Stimulated activated CD8-positive, alpha-beta memory T cell treated with anti-CD3 and anti-CD28 coated beads, Interleukin-4, amount 100 ng/mL, for 4 hours (primary cell): ENCODE data around the gene ALCAM.

Experiments used
- DNase-seq, 2 donors: peaks; one replicate each; pipeline ENCODE4 v3.0.0-alpha.2; 2020; ENCODE audit warnings: low read depth in 2 of 2, low spot score in 1 of 2

The ALCAM gene

GRCh38 chr3:105356396-105356795 is 10.3 kb upstream of the ALCAM start:
- DNase-seq: no peak

DNA sequence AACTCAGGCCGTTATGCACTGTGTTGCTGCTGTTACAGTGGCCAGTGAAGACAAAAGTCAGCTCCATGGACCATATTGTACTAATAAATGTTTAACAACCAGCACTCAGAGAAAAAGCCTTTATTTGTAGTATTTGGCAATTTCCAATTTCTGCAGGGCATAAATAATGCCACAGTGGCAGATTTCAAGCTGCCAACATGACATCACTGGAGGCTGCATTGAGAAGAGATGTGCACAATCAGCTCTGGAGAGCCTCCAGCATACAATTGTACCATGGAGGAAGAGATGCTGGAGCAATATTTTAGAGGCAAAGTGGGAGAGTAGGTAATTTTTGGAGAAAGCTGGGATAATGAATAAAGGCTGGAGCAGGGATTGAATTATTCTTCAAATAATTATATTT is 9.7 kb upstream of the ALCAM start:
- DNase-seq: no peak

DNA sequence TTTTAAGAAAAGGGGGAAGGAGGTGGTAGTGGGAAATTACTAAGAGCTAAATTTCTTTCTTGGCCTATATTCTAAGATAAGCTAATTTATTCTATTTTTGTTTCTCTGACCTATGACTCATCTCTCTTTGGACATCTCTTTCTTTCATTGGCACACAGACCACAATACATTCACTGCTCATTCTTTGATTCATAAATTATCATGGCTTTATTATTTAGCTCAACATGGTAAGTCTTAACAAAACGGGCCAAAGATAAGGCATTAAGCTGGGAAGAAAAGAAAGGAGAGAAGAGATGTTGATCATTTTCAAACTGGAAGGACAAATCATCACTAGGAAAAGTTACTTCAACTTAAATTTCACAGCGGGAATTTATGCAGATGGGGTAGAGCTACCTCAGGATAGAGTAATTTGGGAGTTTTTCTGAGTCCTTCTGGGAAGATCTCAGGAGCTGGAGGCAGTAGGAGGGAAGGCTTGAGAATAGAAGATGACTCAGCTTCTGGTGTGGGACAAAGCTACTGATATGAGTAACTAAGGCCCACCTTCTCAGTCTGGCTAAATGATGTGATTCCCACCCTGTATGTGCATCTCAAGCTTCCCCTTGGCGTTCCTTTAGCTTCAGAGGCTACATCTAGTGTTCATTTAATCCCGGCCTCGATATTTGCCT is 7.5 kb upstream of the ALCAM start:
- no peak for DNase-seq

- no peak for DNase-seq
These were observed 6.7 kb upstream of the ALCAM start for GRCh38 chr3:105360003-105360402.

DNA sequence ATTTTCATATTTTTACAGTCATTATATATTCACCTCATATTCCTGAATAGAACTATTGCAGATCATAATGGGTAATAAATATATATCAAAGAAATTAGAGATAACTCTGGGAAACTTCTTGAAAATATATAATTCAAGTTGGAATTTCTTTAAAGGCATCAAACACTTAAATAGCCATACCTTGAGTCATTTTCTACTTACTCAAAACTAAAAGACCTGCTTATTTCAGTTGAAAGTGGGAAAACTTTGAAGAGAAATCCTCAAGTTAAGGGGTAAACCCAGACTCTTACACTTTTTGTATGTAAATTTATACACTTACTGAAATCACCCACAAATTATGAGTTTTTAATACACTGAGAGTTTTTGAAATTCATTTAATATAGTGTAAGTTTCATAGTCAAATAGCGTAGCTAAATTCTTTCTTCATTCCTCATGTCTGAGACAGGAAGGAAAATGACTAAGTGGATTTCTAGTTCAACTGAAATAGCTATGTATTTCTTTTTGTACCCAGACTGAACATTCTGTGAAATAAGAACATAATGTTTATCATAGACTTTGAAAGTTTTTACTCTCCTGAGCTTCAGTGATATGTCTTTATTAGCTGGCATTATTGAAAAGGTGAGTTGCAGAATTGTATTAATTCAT is 4.6 kb upstream of the ALCAM start:
- DNase-seq: no peak

GRCh38 chr3:105364128-105364527 is 2.6 kb upstream of the ALCAM start:
- no peak for DNase-seq

- DNase-seq: no peak
These were observed 1.7 kb upstream of the ALCAM start for GRCh38 chr3:105365081-105365390.

DNA sequence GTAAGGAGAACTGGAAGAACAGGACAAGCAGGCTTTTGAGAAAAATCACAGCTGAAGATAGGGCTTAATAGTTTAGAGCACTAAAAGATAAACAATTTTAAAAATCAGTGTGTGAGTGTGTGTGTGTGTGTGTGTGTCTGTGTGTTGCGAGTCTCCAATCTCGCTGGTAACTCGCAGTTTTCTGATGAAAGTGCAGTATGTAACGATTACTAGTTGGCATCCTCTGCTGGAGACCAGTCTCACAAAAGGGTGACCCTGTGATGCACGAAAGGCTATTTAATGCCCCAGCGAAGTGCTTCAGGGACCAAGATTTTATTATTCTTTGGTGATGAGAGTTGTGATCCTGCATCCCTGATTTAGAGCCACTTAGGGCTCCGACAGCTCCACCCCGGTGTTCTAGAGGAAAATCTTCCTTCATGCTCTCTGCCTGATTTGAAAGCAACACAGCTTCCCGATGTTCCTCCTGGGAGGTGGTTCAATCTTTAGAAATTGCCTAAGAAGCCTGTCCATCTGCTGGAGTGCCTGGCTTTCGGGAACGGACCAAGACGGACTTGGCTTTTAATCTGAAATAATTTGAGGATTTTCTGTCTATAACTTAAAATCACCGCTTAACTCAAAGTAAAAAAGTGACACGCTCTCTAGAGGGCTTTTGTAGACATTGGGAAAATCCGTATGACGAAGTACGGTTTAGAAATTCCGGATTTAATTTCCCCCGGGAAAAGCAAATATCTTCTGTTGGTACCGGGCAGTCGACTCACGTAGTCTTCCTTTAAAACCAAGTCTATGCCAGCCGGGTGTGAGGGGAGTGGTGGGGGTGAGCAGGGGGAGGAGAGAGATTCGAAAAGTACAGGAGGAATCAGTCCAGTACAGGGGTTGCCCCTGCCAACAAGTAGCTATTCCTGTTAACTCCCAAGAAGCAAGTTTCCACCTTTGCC is 1.1 kb upstream of the ALCAM start:
- no peak for DNase-seq

DNA sequence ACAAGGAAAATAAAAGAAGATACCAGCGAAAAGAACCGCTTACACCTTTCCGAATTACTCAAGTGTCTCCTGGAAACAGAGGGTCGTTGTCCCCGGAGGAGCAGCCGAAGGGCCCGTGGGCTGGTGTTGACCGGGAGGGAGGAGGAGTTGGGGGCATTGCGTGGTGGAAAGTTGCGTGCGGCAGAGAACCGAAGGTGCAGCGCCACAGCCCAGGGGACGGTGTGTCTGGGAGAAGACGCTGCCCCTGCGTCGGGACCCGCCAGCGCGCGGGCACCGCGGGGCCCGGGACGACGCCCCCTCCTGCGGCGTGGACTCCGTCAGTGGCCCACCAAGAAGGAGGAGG is 325 bp downstream of the ALCAM start:
- peak in 1 of 2 donors; percentile 9 for DNase-seq

DNA sequence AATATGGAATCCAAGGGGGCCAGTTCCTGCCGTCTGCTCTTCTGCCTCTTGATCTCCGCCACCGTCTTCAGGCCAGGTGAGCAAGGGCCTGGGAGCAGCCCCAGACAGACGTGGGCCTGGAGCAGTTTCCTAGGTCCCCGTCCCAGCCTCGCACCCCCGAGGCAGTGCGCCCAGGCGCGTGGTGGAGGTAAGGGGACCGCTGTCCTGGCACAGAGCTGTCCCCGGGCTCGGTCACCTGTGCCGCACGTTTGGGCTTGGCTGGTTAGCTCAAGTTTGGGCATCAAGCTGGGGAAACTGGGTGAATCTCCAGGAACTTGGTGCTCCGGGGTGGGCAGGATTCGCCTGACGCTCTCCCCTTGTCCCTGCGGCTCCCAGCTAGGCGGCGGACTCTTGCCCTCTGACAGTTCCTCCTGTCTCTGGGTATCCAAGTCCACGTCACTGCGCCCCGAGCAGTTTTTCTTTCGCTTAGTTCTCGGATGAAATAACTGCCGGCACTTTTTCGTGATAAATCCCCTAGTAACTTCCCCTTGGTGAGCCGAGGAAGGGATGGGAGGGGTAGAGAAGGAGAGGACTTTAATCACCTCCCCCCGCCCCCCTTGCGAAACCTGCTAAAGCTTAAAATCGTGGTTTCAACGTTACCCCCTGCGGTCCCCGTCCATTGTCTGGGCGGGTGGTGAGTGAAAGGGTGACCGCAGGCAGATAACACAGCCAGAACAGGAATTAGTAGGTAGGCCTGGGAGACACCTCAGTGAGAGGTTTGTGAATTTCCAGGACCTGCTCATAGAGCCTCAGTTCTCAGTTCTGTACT is 901 bp downstream of the ALCAM start:
- DNase-seq: peak; percentile 29 to 37

DNA sequence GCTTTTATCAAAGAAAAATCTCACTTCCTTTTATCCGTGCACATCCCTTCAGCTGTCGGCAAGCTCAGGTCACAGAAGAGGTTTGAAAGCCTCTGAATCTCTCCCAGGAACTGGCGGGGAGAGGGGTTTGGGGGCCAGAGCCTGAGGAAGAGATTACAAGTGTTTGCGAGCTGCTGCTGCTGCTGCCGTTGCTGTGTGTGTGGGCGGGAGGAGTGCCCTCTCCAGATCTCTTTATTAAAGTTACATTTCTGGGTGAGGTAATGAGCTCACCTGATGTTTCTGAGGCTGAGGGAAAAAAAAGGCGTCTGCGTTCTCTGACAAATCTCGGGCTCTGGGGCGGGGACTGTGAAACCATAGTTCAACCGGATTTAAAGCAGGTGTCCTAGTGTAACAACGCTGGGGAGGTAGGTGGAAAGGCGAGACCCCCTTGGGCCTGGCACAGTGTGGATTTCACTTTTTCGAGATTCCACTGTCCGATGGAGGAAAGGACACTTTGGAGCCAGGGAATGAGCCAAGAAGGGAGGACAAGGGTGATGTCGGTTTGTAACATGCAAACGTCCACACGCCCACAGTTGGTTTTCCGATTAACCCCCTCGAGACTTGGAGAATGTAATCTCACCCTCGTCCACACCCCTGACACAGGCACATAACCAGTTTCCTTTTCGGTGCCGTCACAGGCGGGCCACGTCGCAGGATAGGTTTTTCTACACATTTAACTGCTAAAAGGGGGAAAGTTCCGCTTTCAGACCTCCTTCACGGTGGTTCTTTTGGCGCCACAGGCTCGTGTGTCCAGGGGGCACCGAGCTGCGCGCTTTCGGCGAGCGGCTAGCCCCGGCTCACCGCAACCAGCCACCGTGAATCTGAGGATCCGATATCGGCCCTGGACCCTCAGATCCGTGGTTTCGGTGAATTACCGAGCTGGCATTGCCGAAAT is 2.1 kb downstream of the ALCAM start:
- DNase-seq: peak; percentile 43 to 47

DNA sequence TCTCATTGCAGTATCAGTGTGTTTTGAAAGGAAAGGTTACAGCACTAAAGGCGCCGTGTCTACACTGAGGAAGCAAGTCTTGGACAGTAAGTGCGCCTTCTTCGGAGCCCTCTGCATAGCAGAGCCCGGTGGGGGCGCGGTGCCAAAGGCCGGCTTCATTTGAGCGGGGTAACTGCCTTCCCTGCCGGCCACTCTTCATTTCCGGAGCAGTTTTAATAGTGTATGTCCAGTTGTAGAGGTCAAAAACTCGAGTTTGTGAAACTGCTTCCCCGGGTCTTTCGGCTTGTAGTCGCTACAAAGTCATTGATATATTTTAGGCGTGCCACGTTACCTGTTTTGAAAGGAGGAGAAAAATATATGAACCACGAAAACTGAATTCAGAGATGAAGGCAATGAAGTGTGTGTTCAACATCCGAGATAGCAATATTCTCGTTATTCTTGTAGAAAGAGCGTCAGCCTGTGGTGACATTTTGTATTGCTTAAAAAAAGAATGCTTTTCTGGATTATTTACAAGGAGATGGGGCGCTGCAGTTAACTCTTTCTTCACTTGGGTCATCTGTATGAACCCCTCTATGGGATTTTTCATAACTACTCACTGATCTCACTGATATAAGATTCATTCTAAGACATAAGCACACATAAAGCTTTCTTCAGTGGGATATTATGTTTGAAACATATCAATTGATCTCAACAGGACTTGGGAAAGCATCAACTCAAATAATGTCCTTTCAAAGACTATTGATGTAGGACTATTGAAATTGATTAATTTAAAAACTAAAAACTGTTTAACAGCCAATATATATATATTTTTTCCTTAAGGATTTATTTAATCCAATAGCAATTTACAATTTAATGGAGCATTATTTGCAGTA is 3.0 kb downstream of the ALCAM start:
- no peak for DNase-seq

GRCh38 chr3:105373383-105373782 is 6.7 kb downstream of the ALCAM start:
- no peak for DNase-seq

DNA sequence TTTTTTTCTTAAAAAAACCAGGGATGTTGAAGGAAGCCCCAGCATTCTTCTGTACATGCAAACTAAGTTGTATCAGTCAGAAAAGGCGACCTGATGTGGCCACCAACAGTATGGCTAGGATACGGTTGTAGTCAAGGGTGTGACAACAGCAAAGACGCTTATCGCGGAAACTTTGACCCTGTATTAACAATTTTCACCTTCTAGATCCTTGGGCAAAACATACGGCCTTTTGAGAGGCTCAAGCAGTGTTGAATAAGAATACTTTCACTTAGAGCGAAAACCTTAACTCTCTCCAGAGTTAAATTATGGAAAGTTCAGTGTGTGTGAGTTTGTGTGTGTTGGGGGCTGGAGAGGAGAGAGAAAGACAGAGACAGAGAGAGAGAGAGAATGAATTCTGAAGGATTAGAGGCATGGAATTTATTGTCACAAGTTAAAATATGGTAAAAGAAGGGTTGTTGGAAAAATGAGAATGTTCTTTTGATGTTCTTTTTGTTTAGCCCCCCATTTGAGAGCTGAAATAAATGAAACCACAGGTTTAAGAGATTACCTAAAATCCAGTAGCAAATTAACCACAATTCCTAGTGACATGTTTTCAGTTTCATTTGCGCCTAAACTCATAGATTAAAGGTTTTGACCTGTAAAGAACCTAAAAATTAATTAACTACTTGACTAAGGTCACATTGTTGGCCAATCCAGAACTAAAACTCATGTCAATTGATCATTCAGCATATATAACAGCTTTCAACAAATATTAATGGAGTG is 9.2 kb downstream of the ALCAM start:
- no peak for DNase-seq

DNA sequence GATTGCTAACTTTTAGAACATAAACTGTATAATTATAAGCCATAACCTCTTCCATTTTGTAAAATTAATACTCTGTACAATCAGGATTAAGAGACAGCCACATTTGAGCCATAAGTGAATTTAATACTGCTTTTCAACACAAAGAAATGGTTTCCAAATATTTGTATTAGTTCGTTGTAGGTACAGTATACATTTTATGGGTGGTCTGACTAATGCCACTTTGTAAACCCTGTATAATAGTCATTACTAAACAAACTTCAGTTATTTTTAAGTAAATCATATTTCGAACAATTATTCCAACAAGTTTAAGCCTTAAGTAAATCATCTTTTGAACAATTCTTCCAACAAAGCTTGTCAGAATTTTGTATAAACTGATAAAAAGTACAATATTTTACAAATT is 11.0 kb downstream of the ALCAM start:
- DNase-seq: no peak

DNA sequence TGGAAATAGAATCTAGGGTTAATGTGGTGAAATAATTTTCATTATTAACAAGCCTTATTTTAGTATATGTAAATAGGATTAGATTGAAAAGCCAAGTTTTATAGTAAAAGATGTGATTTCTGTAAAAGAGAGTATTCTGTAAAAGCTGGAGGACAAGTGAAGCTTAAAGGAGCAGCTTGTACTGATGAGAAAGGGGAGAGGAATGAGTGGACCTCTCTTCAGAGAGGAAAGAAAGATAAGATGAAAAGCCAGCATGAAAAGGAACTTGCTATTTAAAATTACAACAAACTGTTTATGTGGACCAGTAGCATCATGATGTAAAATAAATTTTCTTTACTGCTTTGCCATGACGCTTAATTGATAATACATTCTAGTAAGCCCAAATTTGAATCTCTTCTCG is 18.5 kb downstream of the ALCAM start:
- DNase-seq: no peak

GRCh38 chr3:105385819-105386508 is 19.3 kb downstream of the ALCAM start:
- DNase-seq: no peak

GRCh38 chr3:105387122-105387751 is 20.5 kb downstream of the ALCAM start:
- no peak for DNase-seq
